Endothelial cell (in vitro differentiated cells): ENCODE results near the gene ENO4. TPM values are rescaled to one million over a fixed set of nuclear protein-coding genes. Genes with fewer than 3 reads are reported as not detected.

Experiments used
- DNase-seq: peaks from one replicate; pipeline ENCODE4 v3.0.0; 2021; ENCODE audit warnings: low spot score
- H3K27ac Mint-ChIP-seq: one replicate; pipeline ENCODE4 v1.8.0; 2021; ENCODE audit warnings: mixed read lengths, inconsistent platforms; ENCODE audit not compliant: unreplicated experiment
- H3K27me3 Mint-ChIP-seq: one replicate; pipeline ENCODE4 v1.8.0; 2021; ENCODE audit warnings: mild to moderate bottlenecking, moderate library complexity, mixed read lengths, inconsistent platforms; ENCODE audit not compliant: unreplicated experiment
- H3K36me3 Mint-ChIP-seq: one replicate; pipeline ENCODE4 v1.8.0; 2021; ENCODE audit warnings: mild to moderate bottlenecking, low read depth, mixed read lengths, inconsistent platforms; ENCODE audit not compliant: unreplicated experiment
- H3K4me1 Mint-ChIP-seq: one replicate; pipeline ENCODE4 v1.8.0; 2021; ENCODE audit warnings: mild to moderate bottlenecking, mixed read lengths, inconsistent platforms; ENCODE audit not compliant: unreplicated experiment
- H3K4me3 Mint-ChIP-seq: one replicate; pipeline ENCODE4 v1.8.0; 2021; ENCODE audit warnings: mild to moderate bottlenecking, mixed read lengths, inconsistent platforms; ENCODE audit not compliant: unreplicated experiment
- H3K9me3 Mint-ChIP-seq: one replicate; pipeline ENCODE4 v1.8.0; 2021; ENCODE audit warnings: mixed read lengths, inconsistent platforms; ENCODE audit not compliant: unreplicated experiment
- CTCF ChIP-seq: fragments of 200-600 bp; sonication (generic); IDR thresholded peaks from one replicate; pipeline ENCODE4 v1.5.0; 2021; ENCODE audit warnings: antibody characterized with exemption; ENCODE audit not compliant: unreplicated experiment
- total RNA-seq: library from RNA; stranded (reverse); fragmentation: NEBNext Ultra II Directional; extraction: Animal tissue kit (Norgen Biotek cat#: 25700); gene quantifications from one replicate; pipeline ENCODE4 v1.2.1, GENCODE V29; 2021; ENCODE audit not compliant: unreplicated experiment

The ENO4 gene
- total RNA-seq, 1 donor from 2014 or later: 1.1 TPM

GRCh38 chr10:116926426-116926825 is 77.1 kb downstream of the ENO4 start:
- Mint-ChIP-seq H3K4me1 (no peaks in the 10 kb centered on the region), H3K4me3 (no peak overlapping the region), H3K27ac (no peak overlapping the region), H3K36me3 (peaks cover 14% of the 10 kb centered on the region), H3K27me3 (peaks cover 3% of the 10 kb centered on the region), H3K9me3 (no peaks in the 10 kb centered on the region)
- DNase-seq: no peak
- no peak for TF ChIP-seq CTCF

- no peak overlapping the region for H3K27ac Mint-ChIP-seq
- no peaks in the 10 kb centered on the region for H3K9me3 Mint-ChIP-seq
- TF ChIP-seq CTCF: no peak
- H3K36me3 Mint-ChIP-seq: peaks cover 49% of the 10 kb centered on the region
- no peak for DNase-seq
- H3K4me1 Mint-ChIP-seq: no peaks in the 10 kb centered on the region
- no peak overlapping the region for H3K4me3 Mint-ChIP-seq
- peaks cover 4% of the 10 kb centered on the region for H3K27me3 Mint-ChIP-seq
Measured at GRCh38 chr10:116931806-116932205, 82.5 kb downstream of the ENO4 start.

Other genes with a start within 250 kb of the ENO4 start
- gene PNLIPRP2, start 228.5 kb upstream of the ENO4 start, total RNA-seq: not detected
- gene HSPA12A, start 106.9 kb upstream of the ENO4 start, total RNA-seq: 2.8 TPM
- 106 TPM for gene SHTN1, start 155.7 kb downstream of the ENO4 start, total RNA-seq